Astrocyte of the cerebellum (primary cell): ENCODE results near the gene OR52E2.
"Not testable (repeated sequence)": the region's sequence is repeated elsewhere in the genome, so short reads cannot be mapped to it uniquely, and the experiment has no call there.

Source experiments
- DNase-seq: peaks from one replicate; pipeline ENCODE4 v3.0.0-alpha.2; 2011; ENCODE audit warnings: low read depth
- H3K4me3 ChIP-seq: 2 replicates; pipeline ENCODE4 v1.5.1; 2011; ENCODE audit warnings: mild to moderate bottlenecking, low read depth, low read length, moderate library complexity
- CTCF ChIP-seq: IDR thresholded peaks from 2 replicates; pipeline ENCODE4 v1.5.1; 2012; ENCODE audit warnings: low read length, low read depth, moderate library complexity, mild to moderate bottlenecking; ENCODE audit errors: missing control alignments
- in situ Hi-C: cut with HindIII; loops from 2 replicates; pipeline ENCODE4 v1.10.0; 2017; ENCODE audit warnings: low sequenced_read_pairs

Gene OR52E2

DNA sequence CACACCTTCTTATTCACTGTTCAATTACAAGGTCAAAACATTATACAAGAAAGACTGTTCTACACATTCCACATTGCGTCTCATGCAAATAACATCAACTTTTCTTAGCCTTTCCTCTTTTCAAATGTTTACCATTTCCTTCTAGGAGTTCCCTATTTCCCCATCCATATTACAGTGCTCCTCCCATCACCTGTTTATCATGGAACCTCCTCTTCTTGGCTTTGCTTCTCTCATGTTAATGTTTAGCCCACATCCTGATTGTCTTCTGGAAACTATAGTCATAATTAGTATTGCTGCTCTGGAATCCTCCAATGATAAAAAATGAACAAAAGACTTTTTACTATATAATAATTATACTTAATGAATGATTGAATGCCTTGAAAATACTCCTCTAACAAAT, 31.2 kb upstream of the OR52E2 start:
- in situ Hi-C loops = no loop called here
- H3K4me3 ChIP-seq = no peak overlapping the region
- DNase-seq = no peak
- TF ChIP-seq CTCF = no peak

- DNase-seq = no peak
- in situ Hi-C loops = no loop called here
- no peak overlapping the region for H3K4me3 ChIP-seq
- TF ChIP-seq CTCF = no peak
Observed at GRCh38 chr11:5088556-5088955, 29.1 kb upstream of the OR52E2 start.

- no peak for TF ChIP-seq CTCF
- no peak for DNase-seq
- in situ Hi-C loops = no loop called here
- no peak overlapping the region for H3K4me3 ChIP-seq
Observed at GRCh38 chr11:5083602-5084001, 24.2 kb upstream of the OR52E2 start.

DNA sequence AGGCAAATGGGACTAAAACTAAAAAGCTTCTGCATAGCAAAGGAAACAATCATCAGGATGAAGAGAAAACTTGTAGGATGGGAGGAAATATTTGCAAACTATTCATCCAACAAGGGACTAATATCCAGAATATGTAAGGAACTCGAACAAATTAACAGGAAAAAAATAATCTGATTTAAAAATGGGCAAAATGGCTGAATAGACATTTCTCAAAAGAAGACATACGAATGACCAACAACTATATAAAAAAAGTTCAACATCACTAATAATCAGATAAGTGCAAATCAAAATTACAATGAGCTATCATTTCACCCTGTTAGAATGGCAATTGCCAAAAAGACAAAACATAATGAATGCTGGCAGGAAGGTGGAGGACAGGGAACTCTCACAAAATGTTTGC, 22.0 kb upstream of the OR52E2 start:
- H3K4me3 ChIP-seq = no peak overlapping the region
- DNase-seq = no peak
- in situ Hi-C loops = no loop called here
- no peak for TF ChIP-seq CTCF

- H3K4me3 ChIP-seq = no peak overlapping the region
- DNase-seq = no peak
- no peak for TF ChIP-seq CTCF
- in situ Hi-C loops = no loop called here
Observed at GRCh38 chr11:5071799-5072198, 12.4 kb upstream of the OR52E2 start.

DNA sequence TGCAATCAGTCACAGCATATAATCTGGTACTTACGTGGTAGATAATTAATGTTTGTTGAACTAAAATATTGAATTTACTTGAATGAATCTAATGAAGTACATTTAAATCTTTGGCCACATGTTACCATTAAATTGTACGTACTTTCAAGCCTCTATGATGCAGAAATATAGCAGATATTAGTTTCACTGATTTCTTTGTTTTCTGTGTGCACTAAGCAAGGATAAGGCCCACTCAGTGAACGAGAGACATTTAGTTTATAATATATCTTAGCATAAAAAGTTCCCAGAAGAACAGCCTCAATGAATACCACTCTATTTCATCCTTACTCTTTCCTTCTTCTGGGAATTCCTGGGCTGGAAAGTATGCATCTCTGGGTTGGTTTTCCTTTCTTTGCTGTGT, 9.8 kb upstream of the OR52E2 start, which contains the start of gene OR52E1:
TSS of gene OR52E1 (plus strand) at position 301 of the 400 bp plus-strand sequence.
- DNase-seq = no peak
- no peak for TF ChIP-seq CTCF
- no peak within 1 kb of the TSS for H3K4me3 ChIP-seq
- in situ Hi-C loops = no loop called here

DNA sequence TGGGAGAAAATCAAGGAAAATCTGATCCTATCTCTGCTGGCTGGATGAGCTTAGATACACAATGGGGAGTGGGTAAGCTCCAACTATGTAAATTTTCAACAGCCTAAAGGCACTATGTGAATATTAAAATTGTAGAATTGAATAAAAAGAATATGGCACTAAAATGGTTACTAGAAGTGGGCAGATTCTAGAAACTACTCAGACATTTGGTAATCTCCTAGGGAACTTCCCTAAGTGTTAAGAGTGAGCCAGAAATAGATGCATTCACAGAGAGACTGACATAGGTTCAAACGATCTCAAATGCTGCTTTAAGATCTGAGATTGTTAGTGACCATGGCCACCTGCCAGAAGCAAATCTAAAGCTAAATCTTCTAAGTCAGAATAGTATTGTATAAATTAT, 5.6 kb upstream of the OR52E2 start:
- no peak for TF ChIP-seq CTCF
- H3K4me3 ChIP-seq = no peak overlapping the region
- DNase-seq = no peak
- in situ Hi-C loops = no loop called here

- H3K4me3 ChIP-seq, DNase-seq, in situ Hi-C loops: not testable (repeated sequence)
Observed at GRCh38 chr11:5058679-5059078, 748 bp downstream of the OR52E2 start.
